Measurements from ENCODE around the gene FAM13C. TPM values are rescaled to one million over a fixed set of nuclear protein-coding genes. Genes with fewer than 3 reads are reported as not detected.

The FAM13C gene
- total RNA-seq, 1 donor from 2014 or later: not detected

GRCh38 chr10:59268460-59268859, 93.9 kb downstream of the FAM13C start:
- DNase-seq (ENCODE audit: low read depth): no peak
- no peak overlapping the region for H3K4me3 ChIP-seq (ENCODE audit: low read depth, low read length)
- no peak for TF ChIP-seq CTCF (conservative IDR thresholded peaks at IDR 0.05; ENCODE audit: low read depth, low read length)

DNA sequence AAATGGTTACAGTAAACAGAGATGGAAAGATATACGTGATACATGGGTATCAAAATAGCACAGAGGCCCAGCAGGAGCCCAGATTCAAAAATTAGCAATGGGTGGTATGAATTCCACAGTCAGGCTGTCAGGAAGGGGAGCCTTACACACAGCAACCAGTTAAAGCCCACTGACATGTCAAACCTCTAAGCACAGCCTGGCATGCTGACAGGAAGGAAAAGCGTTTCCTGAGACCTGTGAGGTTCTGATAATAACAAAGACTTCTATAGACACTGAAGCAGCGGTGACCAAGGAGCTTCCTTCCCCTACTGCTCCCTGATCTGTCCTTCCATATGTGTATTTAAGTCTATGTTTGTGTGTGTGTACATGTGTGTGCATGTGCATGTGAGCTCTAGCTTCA, 96.0 kb downstream of the FAM13C start:
- H3K4me3 ChIP-seq (ENCODE audit: low read depth, low read length): no peak overlapping the region
- DNase-seq (ENCODE audit: low read depth): no peak
- no peak for TF ChIP-seq CTCF (conservative IDR thresholded peaks at IDR 0.05; ENCODE audit: low read depth, low read length)

DNA sequence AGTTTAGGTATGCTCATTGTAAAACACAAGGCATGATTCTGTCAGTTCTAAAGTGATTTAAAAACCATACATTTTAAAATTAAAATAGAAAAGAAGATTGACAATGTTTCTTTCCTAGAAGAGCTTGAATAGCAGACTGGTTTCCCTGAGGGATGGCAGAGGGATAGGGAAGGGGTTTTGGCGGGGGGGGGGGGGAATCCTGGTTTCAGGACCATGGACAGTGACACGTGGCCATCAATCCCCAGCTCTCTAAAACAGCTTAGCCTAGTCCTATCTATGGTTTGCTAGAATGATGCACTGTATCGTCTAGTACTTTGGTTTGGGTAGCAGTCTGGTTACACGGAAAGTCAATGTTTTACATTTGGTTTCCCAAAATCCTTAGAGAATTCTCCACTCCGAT, 97.2 kb downstream of the FAM13C start:
- no peak overlapping the region for H3K4me3 ChIP-seq (ENCODE audit: low read depth, low read length)
- DNase-seq (ENCODE audit: low read depth): no peak
- no peak for TF ChIP-seq CTCF (conservative IDR thresholded peaks at IDR 0.05; ENCODE audit: low read depth, low read length)

DNA sequence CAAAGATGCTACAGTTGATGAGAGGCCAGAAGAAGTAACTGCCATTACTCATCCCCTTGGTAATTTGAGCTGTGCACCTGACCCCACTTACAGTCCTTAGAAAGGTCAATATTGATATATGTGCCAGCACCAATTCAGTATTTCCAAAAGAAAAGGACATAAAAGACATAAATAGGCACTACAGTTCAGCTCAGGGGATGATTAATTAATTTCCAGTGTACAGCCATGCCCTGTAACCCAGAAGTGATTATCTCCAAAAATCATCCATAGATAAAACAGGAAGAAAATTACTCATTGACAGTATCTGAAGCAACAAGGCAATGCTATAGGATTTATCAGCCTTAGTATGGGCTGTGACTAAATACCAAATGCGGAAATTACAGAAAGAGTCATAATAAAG, 103.5 kb downstream of the FAM13C start:
- no peak for TF ChIP-seq CTCF (conservative IDR thresholded peaks at IDR 0.05; ENCODE audit: low read depth, low read length)
- DNase-seq (ENCODE audit: low read depth): no peak
- H3K4me3 ChIP-seq (ENCODE audit: low read depth, low read length): no peak overlapping the region

GRCh38 chr10:59257224-59257623, 105.1 kb downstream of the FAM13C start:
- no peak for TF ChIP-seq CTCF (conservative IDR thresholded peaks at IDR 0.05; ENCODE audit: low read depth, low read length)
- H3K4me3 ChIP-seq (ENCODE audit: low read depth, low read length): no peak overlapping the region
- DNase-seq (ENCODE audit: low read depth): no peak

- no peak overlapping the region for H3K4me3 ChIP-seq (ENCODE audit: low read depth, low read length)
- no peak for DNase-seq (ENCODE audit: low read depth)
- no peak for TF ChIP-seq CTCF (conservative IDR thresholded peaks at IDR 0.05; ENCODE audit: low read depth, low read length)
These were observed 106.9 kb downstream of the FAM13C start for GRCh38 chr10:59255463-59255862.

DNA sequence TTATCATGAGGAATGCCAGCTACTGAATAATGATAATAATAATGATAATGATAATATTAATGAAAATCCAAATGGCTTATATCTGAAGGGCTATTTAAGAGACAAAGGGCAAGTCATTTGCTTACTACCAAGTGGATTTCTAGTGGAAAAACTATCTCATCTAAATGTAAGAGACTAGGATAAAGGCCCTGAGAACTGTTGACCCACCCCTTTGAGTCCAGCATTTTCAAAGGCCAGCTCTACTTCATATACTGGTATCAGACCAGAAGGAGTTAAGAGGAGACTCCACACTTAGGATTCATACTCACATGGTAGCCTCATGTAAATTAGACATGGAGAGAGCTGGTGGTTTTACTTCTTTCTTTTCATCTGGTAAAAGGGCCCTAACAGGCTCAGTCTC, 109.9 kb downstream of the FAM13C start:
- no peak overlapping the region for H3K4me3 ChIP-seq (ENCODE audit: low read depth, low read length)
- TF ChIP-seq CTCF (conservative IDR thresholded peaks at IDR 0.05; ENCODE audit: low read depth, low read length): no peak
- no peak for DNase-seq (ENCODE audit: low read depth)

Measured in epithelial cell of proximal tubule (primary cell).